Esophagus squamous epithelium (tissue), 5 donors: ENCODE results near the gene INSIG2. TPM values are rescaled to one million over a fixed set of nuclear protein-coding genes. Genes with fewer than 3 reads are reported as not detected.

Source experiments
- DNase-seq: peaks from one replicate; lab custom pipeline; 2025; lab: John Stamatoyannopoulos, UW
- H3K27ac ChIP-seq, 4 donors: fragments of 200-600 bp; sonication (generic); one replicate each; pipeline ENCODE4 v1.5.1; 2016 to 2019; ENCODE audit warnings: mild to moderate bottlenecking in 1 of 4
- H3K27me3 ChIP-seq, 4 donors: fragments of 200-600 bp; sonication (generic); 1 replicate in 3 of 4; 2 replicates in 1 of 4; pipeline versions ENCODE4 v1.5.1 to v1.6.0; 2017 to 2021; ENCODE audit warnings: antibody characterized with exemption in 1 of 4
- H3K36me3 ChIP-seq, 3 donors: fragments of 200-600 bp; sonication (generic); one replicate each; pipeline ENCODE4 v1.5.1; 2016 to 2019
- H3K4me1 ChIP-seq, 3 donors: fragments of 200-600 bp; sonication (generic); one replicate each; pipeline ENCODE4 v1.5.1; 2017 to 2019
- H3K4me3 ChIP-seq, 4 donors: fragments of 200-600 bp; sonication (generic); 1 replicate in 3 of 4; 2 replicates in 1 of 4; pipeline ENCODE4 v1.5.1; 2016 to 2019; ENCODE audit warnings: mild to moderate bottlenecking in 2 of 4, moderate library complexity in 1 of 4
- H3K9me3 ChIP-seq, 3 donors: fragments of 200-600 bp; sonication (generic); one replicate each; pipeline ENCODE4 v1.5.1; 2016 to 2019
- POLR2A ChIP-seq, 4 donors: fragments of 450-650 bp; IDR thresholded peaks; one replicate each; pipeline ENCODE4 v1.6.1; 2017; ENCODE audit warnings: antibody characterized with exemption in 4 of 4, mild to moderate bottlenecking in 4 of 4, moderate library complexity in 3 of 4
- WGBS, 2 donors: methylation state at CpG; one replicate each; pipeline ENCODE4 v1.1.5; 2018; 5-methylcytosine and 5-hydroxymethylcytosine counted together
- intact Hi-C: fragments of 100-400 bp; cut with DNase I; formaldehyde crosslinking; loops from one replicate; pipeline ENCODE4 v1.15.0; 2022
- total RNA-seq, 4 donors: library from RNA; depleted of rRNA; stranded (reverse); fragments of >200 nt; gene quantifications; one replicate each; pipeline ENCODE4 v1.1.0, GENCODE V29; 2016
- TF ChIP-seq, protein P1 (sequence below), 6 experiments: fragments of 450-650 bp in 4 of 6; fragments of 200-600 bp in 2 of 6; sonication (generic) in 2 of 6; IDR thresholded peaks; one replicate each; pipeline ENCODE4 v1.5.1; 2016 to 2019; ENCODE audit warnings: antibody characterized with exemption in 6 of 6, mild to moderate bottlenecking in 4 of 6, moderate library complexity in 4 of 6
- donor health status: DM: yes; HTN: yes; CAD: no.

INSIG2 gene
- total RNA-seq, 4 donors from 2014 or later = 2.5 to 10.1 (median 6.5) TPM

GRCh38 chr2:118053681-118054080, 34.6 kb upstream of the INSIG2 start:
- Histone ChIP-seq H3K27ac (no peak overlapping the region), H3K9me3 (no peaks in the 10 kb centered on the region), H3K4me1 (no peaks in the 10 kb centered on the region), H3K4me3 (no peak overlapping the region), H3K27me3 (peaks cover 0 to 64% (median 0%) of the 10 kb centered on the region in 4 donors), H3K36me3 (no peaks in the 10 kb centered on the region)
- DNase-seq = no peak
- intact Hi-C loops = no loop called here
- no peak for TF ChIP-seq POLR2A (IDR thresholded peaks at IDR 0.05)
- TF ChIP-seq, protein P1, sequence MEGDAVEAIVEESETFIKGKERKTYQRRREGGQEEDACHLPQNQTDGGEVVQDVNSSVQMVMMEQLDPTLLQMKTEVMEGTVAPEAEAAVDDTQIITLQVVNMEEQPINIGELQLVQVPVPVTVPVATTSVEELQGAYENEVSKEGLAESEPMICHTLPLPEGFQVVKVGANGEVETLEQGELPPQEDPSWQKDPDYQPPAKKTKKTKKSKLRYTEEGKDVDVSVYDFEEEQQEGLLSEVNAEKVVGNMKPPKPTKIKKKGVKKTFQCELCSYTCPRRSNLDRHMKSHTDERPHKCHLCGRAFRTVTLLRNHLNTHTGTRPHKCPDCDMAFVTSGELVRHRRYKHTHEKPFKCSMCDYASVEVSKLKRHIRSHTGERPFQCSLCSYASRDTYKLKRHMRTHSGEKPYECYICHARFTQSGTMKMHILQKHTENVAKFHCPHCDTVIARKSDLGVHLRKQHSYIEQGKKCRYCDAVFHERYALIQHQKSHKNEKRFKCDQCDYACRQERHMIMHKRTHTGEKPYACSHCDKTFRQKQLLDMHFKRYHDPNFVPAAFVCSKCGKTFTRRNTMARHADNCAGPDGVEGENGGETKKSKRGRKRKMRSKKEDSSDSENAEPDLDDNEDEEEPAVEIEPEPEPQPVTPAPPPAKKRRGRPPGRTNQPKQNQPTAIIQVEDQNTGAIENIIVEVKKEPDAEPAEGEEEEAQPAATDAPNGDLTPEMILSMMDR (IDR thresholded peaks at IDR 0.05) = no peak
- WGBS, 2 donors = 74 to 81% methylated on average over 4 to 7 of the region's 7 CpGs

DNA sequence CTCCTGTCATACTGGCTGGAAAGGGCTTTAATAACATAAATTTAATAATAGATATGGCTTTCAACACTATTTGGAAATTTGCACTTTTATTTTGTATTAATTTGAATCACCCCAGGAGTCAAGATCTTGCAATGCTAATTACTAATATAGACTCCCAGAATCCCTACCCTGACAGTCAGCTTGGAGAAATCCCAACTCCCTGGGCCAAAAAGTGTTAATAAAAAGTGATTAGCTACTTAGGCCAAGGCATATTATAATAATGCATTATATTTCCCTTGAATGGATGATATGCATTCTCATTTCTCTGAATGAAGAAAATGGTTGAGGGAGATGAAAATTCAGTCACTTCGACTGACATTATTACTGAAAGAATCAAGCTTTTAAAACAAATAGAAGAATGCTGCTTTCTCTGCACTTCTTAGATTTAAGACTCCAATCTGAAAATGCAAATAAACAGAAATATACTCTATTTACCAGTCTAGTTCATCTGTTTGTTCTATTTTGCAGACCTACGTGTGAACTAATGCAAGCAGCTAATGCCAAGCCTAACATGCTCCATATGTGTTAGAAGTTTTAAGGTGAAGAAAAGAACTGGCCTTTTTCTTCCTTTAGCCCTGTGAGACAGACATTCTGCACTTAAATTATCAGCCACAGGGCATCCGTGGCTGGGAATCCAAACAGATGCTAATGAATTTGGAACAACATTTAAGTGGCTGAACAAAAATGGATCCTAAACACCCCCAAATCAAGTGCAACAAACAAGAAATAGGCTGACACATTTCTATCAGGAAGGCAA, 33.9 kb upstream of the INSIG2 start:
- no peak overlapping the region for H3K27ac ChIP-seq
- TF ChIP-seq, protein P1 (IDR thresholded peaks at IDR 0.05) = no peak
- TF ChIP-seq POLR2A (IDR thresholded peaks at IDR 0.05) = no peak
- WGBS, 2 donors = 36 to 48% methylated on average over 3 of the region's 3 CpGs
- no peaks in the 10 kb centered on the region for H3K4me1 ChIP-seq
- intact Hi-C loops = no loop called here
- H3K36me3 ChIP-seq = no peaks in the 10 kb centered on the region
- H3K27me3 ChIP-seq = peaks cover 0 to 58% (median 0%) of the 10 kb centered on the region in 4 donors
- no peak for DNase-seq
- H3K9me3 ChIP-seq = no peaks in the 10 kb centered on the region
- H3K4me3 ChIP-seq = no peak overlapping the region

DNA sequence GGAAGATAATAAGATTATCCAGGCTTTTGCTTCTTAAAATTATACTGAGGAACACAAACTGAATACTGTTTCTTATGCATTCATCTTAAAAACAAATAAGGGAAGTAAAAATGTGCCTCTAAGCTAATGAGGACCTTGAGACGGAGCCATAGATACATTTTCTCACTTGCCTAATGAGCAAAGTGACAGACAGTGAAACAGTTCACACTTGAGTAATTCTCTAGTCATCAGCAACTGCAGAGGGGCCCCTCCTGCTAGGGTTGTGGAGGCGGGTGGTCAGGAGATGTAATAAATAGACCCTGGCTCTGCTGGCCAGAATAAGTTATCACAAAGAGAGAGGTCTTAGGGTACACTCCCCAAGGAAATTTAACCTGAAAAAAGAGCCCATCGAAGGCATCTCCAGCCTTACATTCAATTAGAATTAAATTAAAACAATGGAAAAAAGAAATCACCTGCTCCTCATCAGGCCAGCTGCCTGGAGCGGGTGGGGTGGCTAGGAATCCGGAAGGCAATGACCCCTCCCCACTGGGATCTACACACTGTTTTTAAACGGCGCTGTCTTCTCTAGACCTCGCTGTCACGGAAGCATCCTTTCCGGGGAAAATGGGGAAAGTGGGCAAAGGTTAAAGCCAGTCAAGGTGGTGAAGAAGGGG, 32.6 kb upstream of the INSIG2 start:
- no peaks in the 10 kb centered on the region for H3K4me1 ChIP-seq
- H3K27ac ChIP-seq = no peak overlapping the region
- no peak for DNase-seq
- intact Hi-C loops = no loop called here
- H3K27me3 ChIP-seq = peaks cover 0 to 49% (median 0%) of the 10 kb centered on the region in 4 donors
- no peak for TF ChIP-seq POLR2A (IDR thresholded peaks at IDR 0.05)
- TF ChIP-seq, protein P1 (IDR thresholded peaks at IDR 0.05) = no peak
- no peaks in the 10 kb centered on the region for H3K36me3 ChIP-seq
- WGBS, 2 donors = 62 to 78% methylated on average over 9 of the region's 10 CpGs
- no peaks in the 10 kb centered on the region for H3K9me3 ChIP-seq
- H3K4me3 ChIP-seq = no peak overlapping the region

- intact Hi-C loops = no loop called here
- no peak overlapping the region for H3K4me3 ChIP-seq
- TF ChIP-seq POLR2A (IDR thresholded peaks at IDR 0.05) = no peak
- TF ChIP-seq, protein P1 (IDR thresholded peaks at IDR 0.05) = no peak
- no peaks in the 10 kb centered on the region for H3K36me3 ChIP-seq
- H3K27ac ChIP-seq = no peak overlapping the region
- 37 to 42% methylated on average over 2 to 3 of the region's 3 CpGs for WGBS, 2 donors
- DNase-seq = peak; percentile 5
- H3K4me1 ChIP-seq = no peaks in the 10 kb centered on the region
- no peaks in the 10 kb centered on the region for H3K9me3 ChIP-seq
- H3K27me3 ChIP-seq = peaks cover 0 to 50% (median 0%) of the 10 kb centered on the region in 4 donors
These were observed 32.1 kb upstream of the INSIG2 start for GRCh38 chr2:118056165-118056534.

GRCh38 chr2:118056801-118057200, 31.5 kb upstream of the INSIG2 start:
- no peak for DNase-seq
- WGBS, 2 donors = 85 to 97% methylated on average over 3 of the region's 3 CpGs
- Histone ChIP-seq H3K27ac (no peak overlapping the region), H3K36me3 (no peaks in the 10 kb centered on the region), H3K4me3 (no peak overlapping the region), H3K4me1 (no peaks in the 10 kb centered on the region), H3K27me3 (peaks cover 0 to 49% (median 0%) of the 10 kb centered on the region in 4 donors), H3K9me3 (no peaks in the 10 kb centered on the region)
- TF ChIP-seq POLR2A (IDR thresholded peaks at IDR 0.05) = no peak
- TF ChIP-seq, protein P1 (IDR thresholded peaks at IDR 0.05) = no peak
- intact Hi-C loops = no loop called here
